GM19240 (cell line): ENCODE results near the gene MPPED1.
A peak's percentile ranks its signal among the peaks of the same experiment; 100 is the strongest.

ENCODE experiments used
- DNase-seq: peaks from one replicate; pipeline ENCODE4 v3.0.0; 2011; ENCODE audit warnings: low spot score; ENCODE audit not compliant: insufficient read length

Gene MPPED1

GRCh38 chr22:43516996-43517635 lies 105.3 kb downstream of the MPPED1 start:
- DNase-seq, result no peak

DNA sequence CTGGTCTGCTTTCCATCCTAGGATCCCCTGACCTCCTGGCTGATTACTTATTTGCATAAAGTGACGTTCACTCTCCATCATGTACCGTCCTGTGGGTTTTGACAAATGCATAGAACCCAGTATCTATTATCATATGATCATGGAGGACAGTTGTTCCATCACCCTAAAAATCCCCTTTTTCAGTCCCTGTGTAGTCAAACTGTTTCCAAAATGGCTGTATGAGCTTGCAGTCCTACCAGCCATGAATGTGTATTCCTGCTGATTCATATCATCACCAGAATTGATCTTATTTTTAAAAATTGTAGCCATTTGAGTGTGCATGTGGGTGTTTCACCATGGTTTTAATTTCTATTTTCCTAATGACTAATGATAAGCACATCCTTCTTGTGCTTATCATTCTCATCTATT lies 108.8 kb downstream of the MPPED1 start:
- DNase-seq, result peak; percentile 23

DNA sequence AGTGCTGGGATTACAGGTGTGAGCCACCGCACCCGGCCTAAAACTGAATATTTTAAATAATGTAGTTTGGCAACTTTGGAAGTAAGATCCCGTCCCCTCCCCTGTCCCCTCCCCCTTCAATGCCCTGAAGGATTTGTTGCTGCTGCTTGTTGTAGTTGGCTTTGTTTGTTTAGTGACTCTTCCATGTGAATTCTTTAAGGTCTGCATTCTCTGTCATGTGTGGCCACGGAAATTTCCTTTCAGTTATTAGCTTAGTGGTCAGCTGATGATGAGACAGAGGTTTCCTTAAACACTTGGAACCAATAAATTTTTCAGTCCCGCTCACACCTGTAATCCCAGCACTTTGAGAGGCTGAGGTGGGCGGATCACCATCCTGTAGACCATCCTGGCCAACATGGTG lies 109.9 kb downstream of the MPPED1 start:
- DNase-seq, result no peak

DNA sequence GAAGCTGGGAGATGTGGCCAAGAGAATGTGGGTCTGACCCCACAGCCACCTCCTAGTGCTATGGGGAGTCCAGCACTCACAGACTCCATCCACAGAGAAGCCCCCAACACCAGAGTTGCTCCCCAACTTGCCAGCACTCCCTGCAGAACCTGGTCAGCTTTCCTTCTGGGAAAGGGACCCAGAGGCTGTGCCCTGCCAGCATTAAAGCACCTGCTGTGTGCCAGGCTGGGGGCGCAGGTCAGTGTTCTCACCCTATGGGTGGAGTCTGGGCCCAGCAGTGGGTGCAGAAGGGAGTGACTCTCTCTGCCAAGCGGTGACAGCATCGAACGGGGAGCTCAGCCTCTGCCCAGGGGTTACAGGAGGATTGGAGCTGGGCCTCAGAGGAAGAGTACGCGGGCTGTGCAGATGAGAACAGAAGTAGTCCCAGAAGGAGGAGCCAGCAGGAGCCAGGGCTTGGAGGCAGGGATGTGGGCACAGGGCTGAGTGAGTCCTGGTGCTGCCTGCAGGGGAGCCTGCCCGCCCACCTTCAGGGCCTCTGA lies 114.4 kb downstream of the MPPED1 start:
- no peak for DNase-seq

- DNase-seq, result no peak
Measured at GRCh38 chr22:43526946-43527345, 115.1 kb downstream of the MPPED1 start.

GRCh38 chr22:43528601-43529360 lies 117.0 kb downstream of the MPPED1 start:
- DNase-seq, result no peak

- no peak for DNase-seq
Measured at GRCh38 chr22:43529461-43529860, 117.6 kb downstream of the MPPED1 start.

GRCh38 chr22:43529934-43530333 lies 118.1 kb downstream of the MPPED1 start:
- no peak for DNase-seq

GRCh38 chr22:43530349-43531201 lies 118.8 kb downstream of the MPPED1 start:
- no peak for DNase-seq

- no peak for DNase-seq
Measured at GRCh38 chr22:43531651-43532050, 119.8 kb downstream of the MPPED1 start.

DNA sequence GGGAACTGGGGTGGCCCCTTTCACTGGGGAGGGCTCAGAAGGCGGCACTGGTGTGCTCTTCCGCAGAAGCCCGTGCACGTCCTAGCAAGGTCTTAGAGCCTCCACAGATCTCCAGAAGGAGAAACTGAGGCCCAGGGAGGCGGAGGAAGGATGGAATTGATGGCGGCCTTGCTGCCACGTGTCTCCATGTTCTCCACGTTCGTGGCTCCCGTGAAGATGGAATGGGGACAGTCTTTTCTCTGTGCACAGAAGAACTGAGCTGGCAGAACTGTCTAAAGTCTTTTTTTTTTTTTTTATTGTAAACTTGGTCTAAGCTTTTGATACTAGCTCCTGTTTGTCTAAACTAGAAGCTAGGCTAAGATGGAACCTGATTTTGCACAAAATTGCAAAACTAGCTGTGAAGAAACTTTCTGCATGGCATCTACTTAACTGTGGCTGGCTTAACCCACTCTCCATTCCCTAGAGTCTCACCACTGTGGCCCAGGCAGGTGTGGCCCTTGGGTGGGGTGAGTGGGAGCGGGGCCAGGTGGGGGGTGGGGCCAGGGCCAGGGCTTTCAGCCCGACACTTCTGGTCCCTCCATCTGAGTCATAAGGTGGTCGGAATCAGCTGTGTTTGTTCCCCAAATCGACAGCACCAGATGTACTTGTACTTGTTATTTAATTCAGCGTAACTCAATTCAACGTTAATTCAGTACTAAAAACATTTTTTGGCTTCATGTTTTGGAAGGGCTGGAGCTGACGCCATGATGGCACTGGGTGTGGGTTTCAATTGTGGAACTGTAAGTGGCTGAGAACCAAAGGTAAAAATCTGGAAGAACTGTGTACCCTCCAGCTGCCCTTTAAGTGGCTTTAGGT lies 120.7 kb downstream of the MPPED1 start:
- DNase-seq, result no peak

DNA sequence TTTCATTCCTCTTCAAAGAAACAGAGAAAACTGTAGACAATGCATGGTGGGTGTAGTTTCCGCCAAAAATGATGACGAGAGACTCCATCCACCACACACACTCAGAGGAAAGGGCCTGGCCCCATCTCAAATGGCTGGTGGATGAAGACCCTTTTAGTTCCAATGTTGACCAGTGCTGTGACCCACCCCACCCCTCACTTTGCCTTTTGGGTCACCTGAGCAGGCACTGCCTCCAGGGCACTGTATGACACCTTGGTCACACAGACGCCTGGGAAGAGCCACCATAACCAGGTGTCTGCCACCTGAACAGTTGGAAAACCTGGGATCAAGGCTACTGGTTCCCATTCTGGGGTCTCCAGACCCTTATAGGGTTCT lies 121.3 kb downstream of the MPPED1 start:
- no peak for DNase-seq

GRCh38 chr22:43533656-43534428 lies 122.0 kb downstream of the MPPED1 start:
- no peak for DNase-seq

DNA sequence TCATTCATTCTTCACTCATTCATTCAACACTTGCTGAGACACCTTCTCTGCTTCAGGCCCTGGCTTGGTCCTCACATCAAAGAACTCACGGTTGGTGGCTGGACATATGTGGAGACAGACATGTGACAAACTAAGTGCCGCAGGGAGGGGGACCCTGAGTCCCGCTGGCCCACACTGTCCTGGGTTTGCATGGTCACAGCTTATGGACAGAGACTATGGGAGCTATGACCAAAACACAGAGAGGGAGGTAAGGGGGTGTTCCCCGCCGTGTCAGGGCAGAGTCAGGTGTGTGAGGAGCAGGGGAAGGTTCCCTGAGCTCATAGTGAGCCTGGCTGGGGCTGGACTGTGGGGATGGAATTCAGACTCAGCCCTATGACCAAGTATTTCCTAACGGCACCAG lies 123.1 kb downstream of the MPPED1 start:
- DNase-seq, result no peak

DNA sequence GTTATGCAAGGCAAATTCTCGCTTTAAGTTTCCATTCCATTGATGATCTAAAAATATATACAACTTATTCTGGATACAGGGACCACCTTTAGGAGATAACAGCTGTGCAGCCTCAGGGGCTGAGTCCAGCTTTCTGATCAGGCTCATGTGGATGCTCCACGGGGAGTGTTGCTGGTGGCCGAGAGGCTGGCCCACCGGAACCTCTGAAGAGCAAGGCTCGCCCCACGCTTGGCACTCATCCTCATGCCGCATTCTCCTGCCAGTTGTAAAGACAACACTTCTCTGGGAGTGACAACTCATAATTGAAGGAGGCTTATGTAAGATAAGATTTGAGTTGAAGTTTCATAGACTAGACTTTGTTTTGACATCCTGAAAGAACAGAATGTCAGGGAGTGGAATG lies 123.5 kb downstream of the MPPED1 start:
- DNase-seq, result no peak

GRCh38 chr22:43535741-43536140 lies 123.9 kb downstream of the MPPED1 start:
- no peak for DNase-seq

- DNase-seq, result no peak
Measured at GRCh38 chr22:43537019-43537585, 125.3 kb downstream of the MPPED1 start.

- DNase-seq, result no peak
Measured at GRCh38 chr22:43539572-43540528, 128.0 kb downstream of the MPPED1 start.

DNA sequence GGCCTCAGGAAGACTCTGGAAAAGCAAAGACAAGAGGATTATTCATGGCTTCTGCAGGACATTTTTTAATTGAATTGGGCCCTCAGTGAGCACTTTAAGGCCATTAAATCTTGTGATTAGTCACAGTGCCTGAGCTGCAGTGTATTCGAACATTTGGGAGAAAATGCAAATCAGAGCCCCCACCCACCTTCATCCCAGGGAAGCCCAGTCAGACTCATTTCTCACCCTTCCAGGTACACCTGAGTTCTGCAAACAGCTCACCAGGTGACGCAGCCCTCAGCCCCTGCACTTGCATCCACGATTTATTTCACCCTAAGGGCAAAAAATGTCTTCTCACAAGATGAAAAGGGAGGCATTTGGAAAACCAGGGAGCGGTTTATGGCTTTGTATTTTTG lies 128.7 kb downstream of the MPPED1 start:
- no peak for DNase-seq
